Measurements from ENCODE around the gene INTS11. TPM values are rescaled to one million over a fixed set of nuclear protein-coding genes. Genes with fewer than 3 reads are reported as not detected.

The INTS11 gene
- polyA plus RNA-seq, 3 donors: 46.2 to 154 (median 49.6) TPM

DNA sequence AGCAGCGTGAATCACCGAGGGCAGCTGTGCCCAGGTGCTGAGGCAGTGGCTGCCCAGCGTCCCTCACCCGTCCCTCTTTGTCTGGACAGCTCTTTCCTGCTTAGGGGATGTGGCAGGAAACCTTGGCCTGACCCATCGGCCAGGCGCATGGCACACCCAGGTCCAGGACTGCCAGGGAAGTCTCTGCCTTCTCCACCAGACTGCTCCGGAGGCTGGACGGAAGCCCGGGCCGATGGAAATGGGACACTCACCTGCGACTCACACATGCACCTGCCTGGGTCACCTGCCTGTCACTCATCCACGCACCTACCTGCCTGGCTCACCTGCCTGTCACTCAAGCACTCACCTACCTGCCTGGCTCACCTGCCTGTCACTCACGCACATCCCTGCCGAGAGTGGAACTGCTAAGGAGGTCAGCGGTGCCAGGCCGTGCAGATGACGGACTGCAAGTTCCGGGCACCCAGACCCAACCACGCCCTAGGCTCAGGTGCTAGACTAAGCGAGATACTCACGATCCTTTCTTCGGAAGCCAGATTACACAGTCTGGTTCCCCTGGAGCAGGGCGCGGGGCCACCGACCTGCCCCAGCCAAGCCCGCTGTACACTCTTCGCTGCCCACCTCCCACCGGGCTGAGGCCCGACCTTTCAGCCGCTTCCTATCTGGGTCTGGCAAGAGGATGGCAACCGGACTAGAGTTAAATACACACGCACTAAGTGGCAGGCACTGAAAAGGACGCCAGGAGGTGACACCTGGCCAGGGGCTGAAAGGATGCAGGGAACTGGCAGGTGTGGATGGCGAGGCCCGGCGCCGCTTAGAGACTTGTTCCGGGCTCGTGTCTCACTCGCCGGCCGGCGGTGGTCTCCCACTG, 51.9 kb downstream of the INTS11 start:
- peak overlapping the region; percentile 96 for H3K9ac ChIP-seq (ENCODE audit: insufficient read depth, low read length, poor library complexity, severe bottlenecking)
- WGBS (ENCODE audit: insufficient coverage): 48% methylated on average over 43 of the region's 43 CpGs
- DNase-seq: no peak
- peaks cover 11% of the 10 kb centered on the region in 2 donors for H3K36me3 ChIP-seq (replicated peaks in 1 of 2; ENCODE audit: control insufficient read depth in 1 of 2, insufficient read depth in 2 of 2, low read length in 2 of 2)
- peak overlapping the region; percentile 61 to 90 (median 81) for H3K4me3 ChIP-seq (replicated peaks in 1 of 3; ENCODE audit: low read depth in 2 of 3, low read length in 3 of 3)
- H3K79me2 ChIP-seq (ENCODE audit: insufficient read depth, low read length): peaks cover 59% of the 10 kb centered on the region
- peak overlapping the region; percentile 47 to 88 for H3K27ac ChIP-seq (ENCODE audit: low read depth in 1 of 2, low read length in 2 of 2)
- Mint-ChIP-seq H3K36me3 (peaks cover 22 to 34% of the 10 kb centered on the region in 2 donors), H3K27ac (peak overlapping the region; percentile 84 to 95 (median 93)), H3K4me3 (peak overlapping the region; percentile 92 to 94), H3K4me1 (peaks cover 39% of the 10 kb centered on the region), H3K9me3 (no peaks in the 10 kb centered on the region), H3K27me3 (ENCODE audit: low read depth in 3 of 3) (peaks cover 0 to 1% (median 0%) of the 10 kb centered on the region in 3 donors)
- peaks cover 29 to 30% of the 10 kb centered on the region in 2 donors for H3K4me1 ChIP-seq (ENCODE audit: control insufficient read depth in 1 of 2, insufficient read depth in 2 of 2, low read length in 2 of 2)
- peaks cover 53% of the 10 kb centered on the region for H4K20me1 ChIP-seq (ENCODE audit: insufficient read depth, low read length)
- H3K27me3 ChIP-seq (ENCODE audit: control insufficient read depth in 2 of 2, insufficient read depth in 2 of 2, low read length in 2 of 2): no peaks in the 10 kb centered on the region
- peak overlapping the region; percentile 88 for H2AFZ ChIP-seq (ENCODE audit: insufficient read depth, low read depth, low read length, poor library complexity, severe bottlenecking)
- TF ChIP-seq, protein P1, sequence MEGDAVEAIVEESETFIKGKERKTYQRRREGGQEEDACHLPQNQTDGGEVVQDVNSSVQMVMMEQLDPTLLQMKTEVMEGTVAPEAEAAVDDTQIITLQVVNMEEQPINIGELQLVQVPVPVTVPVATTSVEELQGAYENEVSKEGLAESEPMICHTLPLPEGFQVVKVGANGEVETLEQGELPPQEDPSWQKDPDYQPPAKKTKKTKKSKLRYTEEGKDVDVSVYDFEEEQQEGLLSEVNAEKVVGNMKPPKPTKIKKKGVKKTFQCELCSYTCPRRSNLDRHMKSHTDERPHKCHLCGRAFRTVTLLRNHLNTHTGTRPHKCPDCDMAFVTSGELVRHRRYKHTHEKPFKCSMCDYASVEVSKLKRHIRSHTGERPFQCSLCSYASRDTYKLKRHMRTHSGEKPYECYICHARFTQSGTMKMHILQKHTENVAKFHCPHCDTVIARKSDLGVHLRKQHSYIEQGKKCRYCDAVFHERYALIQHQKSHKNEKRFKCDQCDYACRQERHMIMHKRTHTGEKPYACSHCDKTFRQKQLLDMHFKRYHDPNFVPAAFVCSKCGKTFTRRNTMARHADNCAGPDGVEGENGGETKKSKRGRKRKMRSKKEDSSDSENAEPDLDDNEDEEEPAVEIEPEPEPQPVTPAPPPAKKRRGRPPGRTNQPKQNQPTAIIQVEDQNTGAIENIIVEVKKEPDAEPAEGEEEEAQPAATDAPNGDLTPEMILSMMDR (IDR thresholded peaks at IDR 0.05): no peak
- peak overlapping the region; percentile 79 for H3K4me2 ChIP-seq (replicated peaks; ENCODE audit: extremely low read depth, low read length, poor library complexity, severe bottlenecking)
- intact Hi-C loops (cut with micrococcal nuclease): no loop called here
- H3K9me3 ChIP-seq (replicated peaks in 1 of 2; ENCODE audit: control insufficient read depth in 1 of 2, insufficient read depth in 1 of 2, low read length in 2 of 2): no peaks in the 10 kb centered on the region

GRCh38 chr1:1270813-1271212, 53.6 kb downstream of the INTS11 start:
- TF ChIP-seq, protein P1 (IDR thresholded peaks at IDR 0.05): no peak
- H3K36me3 ChIP-seq (replicated peaks in 1 of 2; ENCODE audit: control insufficient read depth in 1 of 2, insufficient read depth in 2 of 2, low read length in 2 of 2): peaks cover 24 to 25% of the 10 kb centered on the region in 2 donors
- WGBS (ENCODE audit: insufficient coverage): 97% methylated on average over 7 of the region's 7 CpGs
- H3K9me3 ChIP-seq (replicated peaks in 1 of 2; ENCODE audit: control insufficient read depth in 1 of 2, insufficient read depth in 1 of 2, low read length in 2 of 2): no peaks in the 10 kb centered on the region
- intact Hi-C loops (cut with micrococcal nuclease): no loop called here
- no peaks in the 10 kb centered on the region for H3K27me3 ChIP-seq (ENCODE audit: control insufficient read depth in 2 of 2, insufficient read depth in 2 of 2, low read length in 2 of 2)
- H3K4me3 Mint-ChIP-seq: no peak overlapping the region
- H3K4me2 ChIP-seq (replicated peaks; ENCODE audit: extremely low read depth, low read length, poor library complexity, severe bottlenecking): no peak overlapping the region
- H4K20me1 ChIP-seq (ENCODE audit: insufficient read depth, low read length): peaks cover 65% of the 10 kb centered on the region
- peaks cover 70% of the 10 kb centered on the region for H3K79me2 ChIP-seq (ENCODE audit: insufficient read depth, low read length)
- no peak for DNase-seq
- H3K4me3 ChIP-seq (replicated peaks in 1 of 3; ENCODE audit: low read depth in 2 of 3, low read length in 3 of 3): no peak overlapping the region
- no peaks in the 10 kb centered on the region for H3K9me3 Mint-ChIP-seq
- peak overlapping the region in 4 of 7 donors; percentile 34 to 77 (median 64) for H3K27ac Mint-ChIP-seq
- peaks cover 31 to 47% of the 10 kb centered on the region in 2 donors for H3K36me3 Mint-ChIP-seq
- peaks cover 29 to 30% of the 10 kb centered on the region in 2 donors for H3K4me1 ChIP-seq (ENCODE audit: control insufficient read depth in 1 of 2, insufficient read depth in 2 of 2, low read length in 2 of 2)
- H3K9ac ChIP-seq (ENCODE audit: insufficient read depth, low read length, poor library complexity, severe bottlenecking): peak overlapping the region; percentile 13
- peak overlapping the region in 1 of 2 donors; percentile 40 for H3K27ac ChIP-seq (ENCODE audit: low read depth in 1 of 2, low read length in 2 of 2)
- H2AFZ ChIP-seq (ENCODE audit: insufficient read depth, low read depth, low read length, poor library complexity, severe bottlenecking): no peak overlapping the region
- peaks cover 39% of the 10 kb centered on the region for H3K4me1 Mint-ChIP-seq
- peaks cover 0 to 1% (median 0%) of the 10 kb centered on the region in 3 donors for H3K27me3 Mint-ChIP-seq (ENCODE audit: low read depth in 3 of 3)
